Erythroblast (primary cell): ENCODE results near the gene E2F2.

Source experiments
- DNase-seq, 2 experiments: peaks; one replicate each; lab custom pipeline; 2025; lab: John Stamatoyannopoulos, UW
- GATA1 ChIP-seq: IDR thresholded peaks from 2 replicates; pipeline ENCODE4 v1.6.1; 2011; ENCODE audit warnings: low read depth, mild to moderate bottlenecking, control low read depth, low read length, moderate library complexity
- POLR2A ChIP-seq: IDR thresholded peaks from 2 replicates; pipeline ENCODE4 v1.6.1; 2011; ENCODE audit warnings: mild to moderate bottlenecking, low read length

The E2F2 gene, protein sequence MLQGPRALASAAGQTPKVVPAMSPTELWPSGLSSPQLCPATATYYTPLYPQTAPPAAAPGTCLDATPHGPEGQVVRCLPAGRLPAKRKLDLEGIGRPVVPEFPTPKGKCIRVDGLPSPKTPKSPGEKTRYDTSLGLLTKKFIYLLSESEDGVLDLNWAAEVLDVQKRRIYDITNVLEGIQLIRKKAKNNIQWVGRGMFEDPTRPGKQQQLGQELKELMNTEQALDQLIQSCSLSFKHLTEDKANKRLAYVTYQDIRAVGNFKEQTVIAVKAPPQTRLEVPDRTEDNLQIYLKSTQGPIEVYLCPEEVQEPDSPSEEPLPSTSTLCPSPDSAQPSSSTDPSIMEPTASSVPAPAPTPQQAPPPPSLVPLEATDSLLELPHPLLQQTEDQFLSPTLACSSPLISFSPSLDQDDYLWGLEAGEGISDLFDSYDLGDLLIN

DNA sequence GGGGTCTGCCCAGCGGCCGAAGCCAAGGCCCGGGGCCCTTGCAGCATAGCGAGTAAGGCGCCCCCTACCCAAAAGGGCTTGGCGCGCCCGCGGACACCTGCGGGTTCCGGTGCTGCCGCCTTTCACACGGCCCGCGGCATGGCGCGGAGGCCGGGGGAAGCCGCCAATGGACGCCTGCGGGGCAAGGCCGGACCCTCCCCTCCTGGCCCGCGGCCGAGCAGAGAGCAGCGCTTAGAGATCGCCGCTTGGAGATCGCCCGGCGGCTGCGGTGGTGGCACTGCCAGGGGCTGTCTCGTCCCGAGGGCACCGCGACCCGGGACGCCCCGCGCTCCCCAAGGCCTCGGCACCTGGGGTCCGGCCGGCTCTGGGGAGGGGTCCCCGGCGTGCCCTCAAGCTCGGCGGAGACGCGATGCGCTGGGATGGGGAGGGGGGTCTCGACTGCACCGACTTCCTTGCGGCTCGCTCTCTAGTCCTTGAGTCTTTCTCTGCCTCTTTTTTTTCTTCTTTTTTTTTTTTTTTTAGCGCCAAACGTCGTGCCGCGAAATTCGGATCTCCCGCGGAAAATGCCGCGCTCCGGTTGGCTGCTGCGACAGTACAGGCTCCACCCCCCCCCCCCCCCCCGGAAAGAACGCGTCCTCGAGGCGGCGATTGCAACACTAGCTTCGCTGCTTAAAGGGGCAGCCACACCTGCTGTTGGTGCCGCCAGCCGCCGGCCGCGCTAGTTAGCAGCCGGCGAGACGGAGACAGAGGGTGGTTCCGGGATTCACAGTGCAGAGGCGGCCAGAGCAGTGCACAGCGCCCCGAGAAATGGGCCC, at the start of gene E2F2:
Gene E2F2 (minus strand): TSS at position 487 of the 815 bp plus-strand sequence. CDS start 440 bp downstream, at position 47.
- peak; percentile 95 for DNase-seq
- no peak for TF ChIP-seq GATA1
- peak; percentile 62 for TF ChIP-seq POLR2A

DNA sequence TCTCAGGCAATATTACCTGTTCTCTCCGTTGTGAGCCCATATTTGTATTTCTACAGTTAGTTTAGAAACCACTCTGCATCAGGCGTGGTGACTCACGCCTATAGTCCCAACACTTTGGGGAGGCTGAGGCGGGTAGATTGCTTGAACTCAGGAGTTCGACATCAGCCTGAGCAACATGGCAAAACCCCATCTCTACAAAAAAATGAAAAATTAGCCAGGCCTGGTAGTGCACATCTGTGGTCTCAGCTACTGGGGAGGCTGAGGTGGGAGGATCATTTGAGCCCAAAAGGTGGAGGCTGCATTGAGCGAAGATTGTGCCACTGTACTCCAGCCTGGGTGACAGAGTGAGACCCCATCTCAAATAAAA, 47.9 kb upstream of the E2F2 start:
- TF ChIP-seq GATA1 (no peak), POLR2A (no peak)
- no peak for DNase-seq

DNA sequence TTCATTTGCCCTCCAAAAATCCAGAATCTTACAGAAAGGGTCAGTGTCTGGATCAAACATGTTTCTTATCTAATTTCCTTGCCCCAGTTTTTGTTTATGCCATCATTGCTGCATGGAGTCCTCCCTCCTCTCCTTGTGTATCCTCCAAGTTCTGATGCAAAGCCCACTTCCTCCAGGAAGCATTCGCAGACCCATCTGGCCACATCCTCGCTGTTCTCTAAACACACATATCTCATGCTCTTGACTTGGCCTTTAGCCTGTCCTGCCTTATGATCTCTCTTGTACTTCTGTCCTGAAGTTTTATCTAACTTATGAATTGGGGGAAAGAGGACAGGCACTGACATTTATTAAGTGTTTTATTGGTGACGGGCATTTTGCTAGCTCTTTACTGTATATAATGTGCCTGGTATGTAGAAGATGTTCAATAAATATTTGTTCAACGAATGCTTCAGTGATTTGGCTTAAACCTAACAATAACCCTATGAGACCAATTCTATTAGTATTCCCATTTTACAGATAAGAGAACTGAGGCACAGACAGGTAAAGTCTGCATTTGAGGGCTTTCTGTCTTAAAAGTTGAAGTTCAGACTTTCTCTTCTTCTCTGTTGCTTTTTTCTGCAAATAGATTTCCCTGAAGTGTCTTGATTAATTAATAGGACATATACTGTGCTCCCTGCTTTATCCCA, 47.4 kb upstream of the E2F2 start:
- TF ChIP-seq GATA1 (no peak), POLR2A (no peak)

DNA sequence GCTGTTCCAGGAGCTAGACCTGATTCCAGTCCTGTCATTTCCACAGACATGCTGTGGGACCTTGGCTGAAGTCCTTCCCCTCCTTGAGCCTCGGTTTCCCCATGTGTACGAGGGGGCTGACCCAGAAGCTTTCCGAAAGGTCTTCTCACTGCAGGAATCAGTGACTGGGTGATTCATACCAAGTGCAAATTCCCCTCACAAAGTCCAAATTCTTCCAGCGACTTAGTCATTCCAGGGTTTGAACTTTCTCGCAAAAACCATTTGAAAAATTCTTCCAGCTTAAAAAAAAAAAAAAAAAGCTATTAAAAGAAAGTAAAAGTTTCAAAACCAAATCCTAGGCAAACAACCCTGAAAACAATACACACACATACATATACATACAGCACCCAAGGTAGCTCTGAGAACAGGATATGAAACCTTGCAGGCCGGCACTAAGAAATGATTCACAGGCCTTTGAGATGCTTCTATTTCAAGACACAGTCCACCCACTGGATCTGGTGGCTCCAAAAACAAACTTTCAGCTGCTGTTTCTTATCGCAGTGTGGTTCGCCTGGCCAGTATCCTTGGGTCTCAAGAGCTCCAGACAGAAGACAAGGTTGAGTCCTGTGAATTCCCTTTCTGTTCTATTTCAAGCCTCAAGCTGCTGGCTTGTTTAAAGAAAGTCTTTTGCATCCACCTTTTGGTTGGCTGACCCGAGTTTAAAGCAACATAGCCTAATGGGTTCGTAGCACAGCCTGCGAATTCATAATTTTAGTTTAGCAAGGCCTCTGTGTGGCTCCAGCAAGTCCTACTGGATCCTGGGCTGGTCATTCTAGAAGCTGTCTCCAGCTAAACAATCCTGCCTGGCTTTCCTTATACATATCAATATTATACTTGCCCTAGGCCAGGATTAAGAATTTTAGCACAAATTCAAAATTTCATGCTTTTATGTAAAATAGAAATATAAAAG, 46.3 kb upstream of the E2F2 start:
- TF ChIP-seq GATA1 (no peak), POLR2A (no peak)
- DNase-seq: no peak

More for the DNA sequence above, 47.4 kb upstream of the E2F2 start:
- DNase-seq: no peak

DNA sequence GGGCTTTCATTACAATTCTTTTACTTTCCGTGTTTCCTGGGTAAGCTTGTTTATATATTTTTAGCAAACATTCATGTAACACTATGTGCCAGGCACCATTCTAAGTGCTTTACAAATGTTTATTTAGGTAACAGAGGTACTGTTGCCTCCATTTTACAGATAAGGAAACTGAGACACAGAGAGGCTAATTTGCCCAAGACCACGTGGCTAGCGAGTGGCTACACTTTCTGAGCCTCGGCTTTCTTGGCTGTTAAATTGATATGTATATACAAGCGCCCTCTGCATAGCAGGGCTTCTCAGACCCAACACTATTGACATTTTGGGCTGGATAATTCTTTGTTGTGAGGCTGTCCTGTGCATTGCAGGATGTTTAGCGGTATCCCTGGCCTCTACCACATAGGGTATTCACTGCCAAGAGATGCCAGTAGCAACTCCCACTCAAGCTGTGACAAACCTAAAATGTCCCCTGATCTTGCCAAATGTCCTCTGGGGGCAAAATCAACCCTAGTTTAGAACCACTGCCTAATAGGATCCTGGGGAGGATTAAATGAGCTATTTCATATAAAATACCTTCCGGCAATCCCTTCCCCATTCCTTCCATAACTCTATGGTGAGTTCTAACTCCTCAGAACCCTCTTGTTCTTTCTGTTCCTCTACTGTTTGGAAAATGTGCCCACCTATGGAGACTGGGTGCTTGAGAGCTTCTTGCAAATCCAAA, 45.5 kb upstream of the E2F2 start:
- no peak for DNase-seq
- TF ChIP-seq POLR2A (no peak), GATA1 (no peak)

DNA sequence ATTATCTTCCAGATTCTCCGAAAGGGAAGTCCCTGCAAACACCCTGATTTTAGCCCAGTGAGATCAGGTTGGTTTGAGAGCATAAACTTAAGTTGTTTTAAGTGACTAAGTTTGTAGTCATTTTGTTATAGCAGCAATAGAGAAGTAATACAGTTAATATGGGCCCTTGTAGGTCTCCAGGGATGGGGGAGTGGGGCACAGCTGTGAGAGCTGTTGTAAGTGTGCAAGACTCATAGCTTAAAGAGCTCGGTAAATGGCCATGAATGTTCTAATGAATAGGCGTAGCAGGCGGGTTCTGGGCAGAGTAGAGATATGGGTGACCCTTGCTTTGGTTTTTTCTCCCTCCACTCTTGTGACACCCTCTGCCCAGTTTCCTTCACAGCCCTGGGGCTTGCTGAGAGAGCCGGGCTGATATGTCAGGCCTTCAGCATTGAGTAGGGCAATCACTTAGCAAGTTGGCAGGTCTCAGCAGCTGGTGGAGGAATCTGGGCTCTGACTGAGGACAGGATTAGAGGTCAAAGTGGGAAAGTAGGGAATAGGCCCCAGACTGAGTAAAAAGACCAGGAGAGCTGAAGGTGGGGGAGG, 44.3 kb upstream of the E2F2 start:
- TF ChIP-seq GATA1: no peak
- no peak for TF ChIP-seq POLR2A

DNA sequence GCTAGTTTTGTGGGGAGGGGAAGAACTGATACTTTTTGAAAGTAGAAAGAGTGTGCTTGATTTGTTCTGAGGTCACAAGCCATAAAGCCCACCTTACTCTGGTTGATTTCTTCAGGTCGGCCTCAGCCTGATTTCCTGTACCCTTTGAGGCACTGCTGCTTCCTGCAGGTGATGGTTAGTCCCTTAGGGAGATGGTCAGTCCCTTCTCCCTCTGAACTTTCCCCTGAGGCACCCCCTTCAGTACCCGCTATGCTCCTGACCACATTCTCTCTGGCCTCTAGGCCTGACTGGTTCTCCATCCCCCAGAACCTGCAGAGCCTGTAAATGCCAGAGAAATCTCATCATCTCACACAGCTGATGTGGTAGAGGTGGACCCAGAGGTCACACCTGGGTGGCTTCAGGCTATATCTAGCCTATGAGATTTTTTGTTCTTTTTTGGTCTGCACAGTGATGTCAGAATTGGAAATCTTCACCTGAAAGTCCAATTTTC, 43.3 kb upstream of the E2F2 start:
- TF ChIP-seq GATA1: no peak
- no peak for TF ChIP-seq POLR2A
- DNase-seq: no peak

More for the DNA sequence above, 44.3 kb upstream of the E2F2 start:
- DNase-seq: no peak

DNA sequence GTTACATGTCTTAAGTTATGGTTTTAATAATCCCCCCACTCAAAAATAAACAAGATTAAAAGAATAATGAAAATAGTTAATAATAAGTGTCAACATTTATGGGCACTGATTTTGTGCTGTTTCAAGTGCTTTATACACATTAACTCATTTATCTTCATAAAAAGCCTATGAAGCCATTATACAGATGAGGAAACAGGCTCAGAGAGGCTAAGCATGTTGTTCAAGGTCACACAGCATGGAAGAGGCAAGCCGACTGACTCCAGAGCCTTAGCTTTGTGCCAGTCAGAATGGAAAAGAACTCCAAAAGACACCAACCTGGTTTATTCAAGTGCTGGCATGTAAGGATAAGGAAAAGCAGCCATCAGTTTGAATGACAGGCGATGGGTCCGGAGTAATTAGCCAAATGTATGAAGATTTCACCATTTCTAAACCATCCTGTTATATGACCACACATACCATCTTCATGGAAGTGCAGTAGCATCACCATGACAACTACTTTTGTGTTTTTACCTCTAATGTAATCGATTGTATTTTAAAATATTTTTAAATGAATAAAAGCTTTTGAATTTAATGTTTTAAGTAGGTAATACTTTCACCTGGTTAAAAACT, 42.6 kb upstream of the E2F2 start:
- TF ChIP-seq GATA1 (no peak), POLR2A (no peak)
- no peak for DNase-seq

DNA sequence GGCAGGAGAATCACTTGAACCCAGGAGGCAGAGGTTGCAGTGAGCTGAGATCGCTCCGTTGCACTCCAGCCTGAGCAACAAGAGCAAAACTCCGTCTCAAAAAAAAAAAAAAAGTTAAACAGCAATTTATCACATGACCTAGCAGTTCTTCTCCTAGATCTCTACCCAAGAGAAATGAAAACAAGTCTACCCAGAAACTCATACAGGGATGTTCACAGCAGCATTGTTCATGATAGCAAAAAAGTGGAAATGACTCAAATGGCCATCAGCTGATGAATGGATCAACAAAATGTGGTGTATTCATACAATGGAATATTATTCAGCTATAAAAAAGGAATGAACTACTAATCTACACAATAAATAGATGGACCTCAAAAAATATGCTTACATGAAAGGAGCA, 40.4 kb upstream of the E2F2 start:
- DNase-seq: no peak
- no peak for TF ChIP-seq GATA1
- TF ChIP-seq POLR2A: no peak

DNA sequence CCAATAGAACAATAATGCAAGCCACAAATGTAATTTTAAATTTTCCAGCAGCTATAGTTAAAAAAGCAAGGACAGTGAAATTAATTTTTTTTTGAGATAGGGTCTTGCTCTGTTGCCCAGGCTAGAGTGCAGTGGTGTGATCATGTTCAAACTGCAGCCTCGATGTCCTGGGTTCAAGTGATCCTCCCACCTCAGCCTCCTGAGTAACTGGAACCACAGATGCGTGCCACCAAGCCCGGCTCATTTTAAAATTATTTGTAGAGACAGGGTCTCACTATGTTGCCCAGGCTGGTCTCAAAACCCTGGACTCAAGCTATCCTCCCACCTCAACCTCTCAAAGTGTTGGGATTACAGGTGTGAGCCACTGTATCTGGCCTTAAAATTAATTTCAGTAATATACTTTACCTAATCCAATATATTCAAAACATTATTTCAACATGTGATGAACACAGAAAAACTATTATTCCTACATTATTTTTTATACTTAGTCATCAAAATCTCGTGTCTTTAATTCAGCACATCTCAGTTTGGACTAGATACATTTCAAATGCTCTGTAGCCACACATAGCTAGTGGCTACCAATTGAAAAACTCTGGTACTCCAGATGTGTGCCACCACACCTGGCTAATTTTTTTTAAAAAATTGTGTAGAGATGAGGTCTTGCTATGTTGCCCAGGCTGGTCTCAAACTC, 39.1 kb upstream of the E2F2 start:
- TF ChIP-seq POLR2A (no peak), GATA1 (no peak)

More for the DNA sequence above, 39.1 kb upstream of the E2F2 start:
- DNase-seq: no peak
